ENCODE measurements around the gene PASD1. TPM values are rescaled to one million over a fixed set of nuclear protein-coding genes. Genes with fewer than 3 reads are reported as not detected.

The PASD1 gene
- total RNA-seq, 1 donor from 2014 or later = not detected

DNA sequence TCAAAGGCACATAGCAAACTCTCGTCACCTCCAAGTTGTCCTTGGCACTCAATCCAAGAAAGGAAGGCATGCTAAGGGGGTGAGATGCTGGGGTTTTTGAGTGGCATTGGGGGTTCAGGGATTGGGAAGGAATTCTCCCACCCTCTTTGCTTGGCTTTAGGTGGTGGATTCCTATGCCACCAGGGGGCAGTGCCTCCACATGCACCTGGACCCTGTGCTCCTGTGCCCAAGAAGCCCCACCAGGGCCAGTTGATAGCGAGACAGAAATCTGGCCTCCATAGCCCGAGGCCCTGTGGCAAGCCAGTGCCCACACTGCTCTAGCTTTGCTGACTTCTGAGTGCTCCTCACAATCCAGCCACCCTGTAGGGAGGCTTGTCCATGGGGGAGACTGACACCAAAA, 150.4 kb downstream of the PASD1 start:
- Mint-ChIP-seq H3K36me3 (ENCODE audit: low read depth) (no peaks in the 10 kb centered on the region), H3K27ac (no peak overlapping the region), H3K4me3 (no peak overlapping the region), H3K4me1 (no peaks in the 10 kb centered on the region), H3K27me3 (no peaks in the 10 kb centered on the region), H3K9me3 (no peaks in the 10 kb centered on the region)
- TF ChIP-seq, protein P1, sequence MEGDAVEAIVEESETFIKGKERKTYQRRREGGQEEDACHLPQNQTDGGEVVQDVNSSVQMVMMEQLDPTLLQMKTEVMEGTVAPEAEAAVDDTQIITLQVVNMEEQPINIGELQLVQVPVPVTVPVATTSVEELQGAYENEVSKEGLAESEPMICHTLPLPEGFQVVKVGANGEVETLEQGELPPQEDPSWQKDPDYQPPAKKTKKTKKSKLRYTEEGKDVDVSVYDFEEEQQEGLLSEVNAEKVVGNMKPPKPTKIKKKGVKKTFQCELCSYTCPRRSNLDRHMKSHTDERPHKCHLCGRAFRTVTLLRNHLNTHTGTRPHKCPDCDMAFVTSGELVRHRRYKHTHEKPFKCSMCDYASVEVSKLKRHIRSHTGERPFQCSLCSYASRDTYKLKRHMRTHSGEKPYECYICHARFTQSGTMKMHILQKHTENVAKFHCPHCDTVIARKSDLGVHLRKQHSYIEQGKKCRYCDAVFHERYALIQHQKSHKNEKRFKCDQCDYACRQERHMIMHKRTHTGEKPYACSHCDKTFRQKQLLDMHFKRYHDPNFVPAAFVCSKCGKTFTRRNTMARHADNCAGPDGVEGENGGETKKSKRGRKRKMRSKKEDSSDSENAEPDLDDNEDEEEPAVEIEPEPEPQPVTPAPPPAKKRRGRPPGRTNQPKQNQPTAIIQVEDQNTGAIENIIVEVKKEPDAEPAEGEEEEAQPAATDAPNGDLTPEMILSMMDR (IDR thresholded peaks at IDR 0.05) = no peak
- ChIA-PET CTCF (no interaction called here), POLR2A (no interaction called here)
- ATAC-seq (ENCODE audit: low read depth) (no peak), DNase-seq (no peak)
- intact Hi-C loops (cut with micrococcal nuclease) = no loop called here

DNA sequence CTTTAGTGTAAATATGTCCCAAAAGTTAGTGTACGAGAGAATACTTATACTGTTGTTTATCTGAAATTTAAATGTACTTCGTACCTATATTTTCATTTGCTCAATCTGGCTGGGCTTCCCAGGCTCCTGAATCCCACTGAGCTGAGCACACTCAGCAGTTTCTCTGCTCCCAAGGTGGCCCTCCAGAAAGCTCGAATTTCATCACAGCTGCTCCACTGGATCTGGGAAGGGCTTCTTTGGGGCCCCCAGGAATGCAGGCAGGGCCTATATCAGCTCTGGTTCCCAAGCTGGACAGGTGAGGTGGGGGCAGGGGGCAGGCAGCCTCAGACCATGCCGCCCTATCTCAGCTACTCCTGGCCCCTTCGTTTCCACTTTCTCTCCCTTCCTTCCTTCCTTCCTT, 150.9 kb downstream of the PASD1 start:
- Mint-ChIP-seq H3K36me3 (ENCODE audit: low read depth) (no peaks in the 10 kb centered on the region), H3K9me3 (no peaks in the 10 kb centered on the region), H3K4me1 (no peaks in the 10 kb centered on the region), H3K27ac (no peak overlapping the region), H3K27me3 (no peaks in the 10 kb centered on the region), H3K4me3 (no peak overlapping the region)
- TF ChIP-seq, protein P1 (IDR thresholded peaks at IDR 0.05) = no peak
- ChIA-PET POLR2A (no interaction called here), CTCF (no interaction called here)
- DNase-seq (no peak), ATAC-seq (ENCODE audit: low read depth) (no peak)
- intact Hi-C loops (cut with micrococcal nuclease) = no loop called here

DNA sequence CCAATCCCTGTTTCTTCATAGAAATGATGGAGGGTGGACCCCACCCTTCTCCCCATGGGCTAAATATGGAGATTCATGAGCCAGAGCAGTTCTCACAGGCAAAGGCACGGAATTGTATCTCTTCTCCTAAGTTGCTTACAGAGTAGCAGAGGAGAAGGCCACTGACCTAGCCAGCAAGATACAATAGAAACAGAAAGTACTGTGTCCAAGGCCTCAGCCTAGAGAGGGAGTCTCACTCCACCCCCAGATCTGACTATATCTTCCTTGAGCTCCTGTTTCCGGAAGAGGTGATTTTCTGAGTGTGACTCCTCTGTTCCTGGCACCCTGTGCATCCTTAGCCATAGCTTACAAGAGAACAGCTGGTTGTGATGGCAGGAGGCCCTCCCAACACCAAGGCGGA, 152.3 kb downstream of the PASD1 start, which contains the start of gene FATE1:
Gene FATE1 (plus strand): TSS at position 284 of the 400 bp plus-strand sequence. CDS start 85 bp downstream, at position 369.
- ATAC-seq (ENCODE audit: low read depth) (no peak), DNase-seq (no peak)
- Mint-ChIP-seq H3K27me3 (no peaks in the 10 kb centered on the region), H3K9me3 (no peaks in the 10 kb centered on the region), H3K27ac (no peak within 1 kb of the TSS), H3K36me3 (ENCODE audit: low read depth) (no peaks in the 10 kb centered on the region), H3K4me1 (no peaks in the 10 kb centered on the region), H3K4me3 (no peak within 1 kb of the TSS)
- CTCF ChIA-PET = no interaction called here
- POLR2A ChIA-PET = no interaction called here
- intact Hi-C loops (cut with micrococcal nuclease) = no loop called here
- TF ChIP-seq, protein P1 (IDR thresholded peaks at IDR 0.05) = no peak

DNA sequence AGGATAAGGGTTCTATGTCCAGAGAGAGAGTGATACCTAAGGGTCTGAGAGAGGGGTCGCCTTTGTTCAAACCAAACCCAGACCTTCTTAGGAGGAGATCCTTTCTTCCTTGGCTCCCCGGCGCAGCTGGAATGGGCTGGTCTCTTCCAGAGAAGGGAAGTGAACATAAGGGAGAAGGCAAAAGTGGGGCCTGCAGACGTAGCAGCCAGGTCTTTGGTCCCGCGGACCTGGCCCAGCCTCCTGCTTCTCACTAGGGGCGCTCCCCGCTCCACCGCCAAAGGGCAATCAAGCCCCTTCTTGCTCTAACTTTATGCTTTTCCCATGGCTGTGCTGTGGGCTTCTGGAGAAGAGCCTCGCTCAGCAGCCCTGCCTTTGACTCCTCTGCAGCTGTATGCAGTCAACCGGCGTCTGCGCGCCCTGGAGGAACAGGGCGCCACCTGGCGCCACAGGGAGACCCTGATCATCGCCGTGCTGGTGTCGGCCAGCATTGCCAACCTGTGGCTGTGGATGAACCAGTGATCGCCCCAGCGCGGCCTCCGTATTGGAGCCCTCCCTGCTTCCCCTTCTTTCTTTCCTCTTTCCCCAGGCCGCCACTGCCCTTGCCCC, 158.9 kb downstream of the PASD1 start:
- Mint-ChIP-seq H3K4me1 (no peaks in the 10 kb centered on the region), H3K4me3 (no peak overlapping the region), H3K27me3 (no peaks in the 10 kb centered on the region), H3K27ac (no peak overlapping the region), H3K36me3 (ENCODE audit: low read depth) (no peaks in the 10 kb centered on the region), H3K9me3 (no peaks in the 10 kb centered on the region)
- no peak for ATAC-seq (ENCODE audit: low read depth)
- POLR2A ChIA-PET = no interaction called here
- TF ChIP-seq, protein P1 (IDR thresholded peaks at IDR 0.05) = no peak
- CTCF ChIA-PET = no interaction called here
- no peak for DNase-seq
- intact Hi-C loops (cut with micrococcal nuclease) = no loop called here

DNA sequence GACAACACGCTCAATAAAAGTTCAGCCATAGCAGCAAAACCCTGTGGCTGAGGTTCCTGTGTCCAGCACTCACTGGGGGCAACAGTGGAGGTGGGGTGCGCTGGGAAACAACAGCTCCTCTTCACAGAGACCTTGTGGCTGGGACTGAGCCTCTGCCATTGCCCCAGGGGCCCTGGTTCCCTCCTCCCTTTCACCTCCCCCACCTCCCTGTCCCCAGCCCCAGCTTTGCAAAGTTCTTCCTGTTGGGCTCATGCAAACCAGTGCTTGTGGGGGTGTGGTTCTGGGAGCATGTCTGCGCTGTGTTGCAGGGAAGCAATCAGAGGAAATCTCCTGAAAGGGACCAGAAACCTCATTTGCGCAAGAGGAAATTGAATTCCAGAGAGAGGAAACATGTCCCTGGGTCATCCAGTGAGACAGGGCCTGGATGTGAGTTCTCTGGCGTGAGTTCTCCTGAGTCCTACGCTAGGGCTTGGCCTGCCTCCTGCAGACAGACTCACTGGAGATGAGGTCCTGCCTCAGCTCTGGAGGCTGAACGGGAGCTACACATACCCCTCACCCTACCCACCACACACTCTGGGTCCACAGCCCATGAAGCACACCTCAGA, 159.8 kb downstream of the PASD1 start:
- no peak overlapping the region for H3K4me3 Mint-ChIP-seq
- H3K36me3 Mint-ChIP-seq (ENCODE audit: low read depth) = no peaks in the 10 kb centered on the region
- no peak for ATAC-seq (ENCODE audit: low read depth)
- intact Hi-C loops (cut with micrococcal nuclease) = no loop called here
- no peaks in the 10 kb centered on the region for H3K27me3 Mint-ChIP-seq
- no peaks in the 10 kb centered on the region for H3K4me1 Mint-ChIP-seq
- TF ChIP-seq, protein P1 (IDR thresholded peaks at IDR 0.05) = no peak
- POLR2A ChIA-PET = no interaction called here
- H3K27ac Mint-ChIP-seq = no peak overlapping the region
- CTCF ChIA-PET = no interaction called here
- DNase-seq = no peak
- H3K9me3 Mint-ChIP-seq = no peaks in the 10 kb centered on the region
